Body of pancreas (tissue), 4 donors: Measurements from ENCODE around the gene EXOC3. TPM values are rescaled to one million over a fixed set of nuclear protein-coding genes. Genes with fewer than 3 reads are reported as not detected.

Experiments used
- ATAC-seq: fragments of 150-250 bp; one replicate; pipeline ENCODE4 v1.9.1; 2016
- DNase-seq, 4 donors: peaks; one replicate each; pipeline ENCODE4 v3.0.0-alpha.2; 2019
- H3K27ac ChIP-seq, 4 donors: fragments of 200-600 bp; sonication (generic); 1 replicate in 3 of 4; 2 replicates in 1 of 4; pipeline versions ENCODE4 v1.5.1 to v1.6.1; 2016 to 2019; ENCODE audit warnings: mild to moderate bottlenecking in 1 of 4, mixed read lengths in 1 of 4, moderate library complexity in 1 of 4
- H3K27me3 ChIP-seq, 2 donors: fragments of 200-600 bp; sonication (generic); one replicate each; pipeline ENCODE4 v1.6.0; 2016; ENCODE audit warnings: mild to moderate bottlenecking in 1 of 2
- H3K36me3 ChIP-seq, 2 donors: fragments of 200-600 bp; sonication (generic); replicated peaks in 1 of 2; 2 replicates each; pipeline ENCODE4 v1.5.1; 2016; ENCODE audit warnings: low read depth in 2 of 2; ENCODE audit not compliant: insufficient read depth in 1 of 2
- H3K4me1 ChIP-seq: fragments of 200-600 bp; sonication (generic); one replicate; pipeline ENCODE4 v1.6.0; 2016
- H3K4me3 ChIP-seq, 2 donors: fragments of 200-600 bp; sonication (generic); 1 replicate in 1 of 2; 2 replicates in 1 of 2; pipeline ENCODE4 v1.5.1; 2016 to 2019
- H3K9me3 ChIP-seq, 3 donors: fragments of 200-600 bp; sonication (generic); 1 replicate in 2 of 3; 2 replicates in 1 of 3; pipeline ENCODE4 v1.5.1; 2016
- POLR2A ChIP-seq, 3 donors: fragments of 450-650 bp; IDR thresholded peaks; one replicate each; pipeline ENCODE4 v1.6.1; 2016; ENCODE audit warnings: antibody characterized with exemption in 3 of 3, mild to moderate bottlenecking in 2 of 3
- WGBS, 2 donors: methylation state at CpG; one replicate each; pipeline ENCODE4 v1.1.5; 2017; 5-methylcytosine and 5-hydroxymethylcytosine counted together
- intact Hi-C: fragments of 100-400 bp; cut with DNase I; formaldehyde crosslinking; loops from one replicate; pipeline ENCODE4 v1.15.1; 2023
- total RNA-seq, 2 donors: library from RNA; depleted of rRNA; stranded (reverse); fragments of >200 nt; gene quantifications; one replicate each; pipeline ENCODE4 v1.1.0, GENCODE V29; 2016
- TF ChIP-seq, protein P1 (sequence below), 7 experiments: fragments of 450-650 bp in 4 of 7; fragments of 200-600 bp in 3 of 7; sonication (generic) in 3 of 7; IDR thresholded peaks; one replicate each; pipeline ENCODE4 v1.5.1; 2016 to 2019; ENCODE audit warnings: antibody characterized with exemption in 7 of 7

Gene EXOC3
- total RNA-seq, 2 donors from 2014 or later, result 32.2 to 79.1 TPM

DNA sequence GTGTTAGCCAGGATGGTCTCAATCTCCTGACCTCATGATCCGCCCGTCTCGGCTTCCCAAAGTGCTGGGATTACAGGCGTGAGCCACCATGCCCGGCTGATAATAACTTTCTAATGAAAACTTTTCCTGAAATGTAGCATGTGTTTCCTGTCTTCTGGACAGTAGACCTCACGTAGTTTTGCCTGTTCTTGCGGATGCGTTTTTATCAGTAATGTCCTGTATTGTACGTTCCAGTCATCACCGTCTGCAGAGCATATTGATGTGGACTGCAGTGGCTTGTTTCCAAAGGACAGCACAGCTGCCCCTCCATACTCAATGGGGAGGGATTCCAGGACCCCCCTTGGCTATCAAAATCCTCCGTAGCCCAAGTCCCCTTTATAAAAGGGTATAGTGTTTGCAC lies 12.8 kb downstream of the EXOC3 start:
- Histone ChIP-seq H3K4me3 (no peak overlapping the region), H3K27me3 (no peaks in the 10 kb centered on the region), H3K27ac (no peak overlapping the region), H3K36me3 (peaks cover 0 to 23% of the 10 kb centered on the region in 2 donors), H3K9me3 (peaks cover 0 to 9% (median 0%) of the 10 kb centered on the region in 3 donors), H3K4me1 (peaks cover 11% of the 10 kb centered on the region)
- ATAC-seq, result no peak
- 90 to 91% methylated on average over 11 of the region's 11 CpGs for WGBS, 2 donors
- DNase-seq, result no peak
- intact Hi-C loops, result no loop called here
- TF ChIP-seq, protein P1, sequence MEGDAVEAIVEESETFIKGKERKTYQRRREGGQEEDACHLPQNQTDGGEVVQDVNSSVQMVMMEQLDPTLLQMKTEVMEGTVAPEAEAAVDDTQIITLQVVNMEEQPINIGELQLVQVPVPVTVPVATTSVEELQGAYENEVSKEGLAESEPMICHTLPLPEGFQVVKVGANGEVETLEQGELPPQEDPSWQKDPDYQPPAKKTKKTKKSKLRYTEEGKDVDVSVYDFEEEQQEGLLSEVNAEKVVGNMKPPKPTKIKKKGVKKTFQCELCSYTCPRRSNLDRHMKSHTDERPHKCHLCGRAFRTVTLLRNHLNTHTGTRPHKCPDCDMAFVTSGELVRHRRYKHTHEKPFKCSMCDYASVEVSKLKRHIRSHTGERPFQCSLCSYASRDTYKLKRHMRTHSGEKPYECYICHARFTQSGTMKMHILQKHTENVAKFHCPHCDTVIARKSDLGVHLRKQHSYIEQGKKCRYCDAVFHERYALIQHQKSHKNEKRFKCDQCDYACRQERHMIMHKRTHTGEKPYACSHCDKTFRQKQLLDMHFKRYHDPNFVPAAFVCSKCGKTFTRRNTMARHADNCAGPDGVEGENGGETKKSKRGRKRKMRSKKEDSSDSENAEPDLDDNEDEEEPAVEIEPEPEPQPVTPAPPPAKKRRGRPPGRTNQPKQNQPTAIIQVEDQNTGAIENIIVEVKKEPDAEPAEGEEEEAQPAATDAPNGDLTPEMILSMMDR (IDR thresholded peaks at IDR 0.05), result no peak
- TF ChIP-seq POLR2A (IDR thresholded peaks at IDR 0.05), result no peak

DNA sequence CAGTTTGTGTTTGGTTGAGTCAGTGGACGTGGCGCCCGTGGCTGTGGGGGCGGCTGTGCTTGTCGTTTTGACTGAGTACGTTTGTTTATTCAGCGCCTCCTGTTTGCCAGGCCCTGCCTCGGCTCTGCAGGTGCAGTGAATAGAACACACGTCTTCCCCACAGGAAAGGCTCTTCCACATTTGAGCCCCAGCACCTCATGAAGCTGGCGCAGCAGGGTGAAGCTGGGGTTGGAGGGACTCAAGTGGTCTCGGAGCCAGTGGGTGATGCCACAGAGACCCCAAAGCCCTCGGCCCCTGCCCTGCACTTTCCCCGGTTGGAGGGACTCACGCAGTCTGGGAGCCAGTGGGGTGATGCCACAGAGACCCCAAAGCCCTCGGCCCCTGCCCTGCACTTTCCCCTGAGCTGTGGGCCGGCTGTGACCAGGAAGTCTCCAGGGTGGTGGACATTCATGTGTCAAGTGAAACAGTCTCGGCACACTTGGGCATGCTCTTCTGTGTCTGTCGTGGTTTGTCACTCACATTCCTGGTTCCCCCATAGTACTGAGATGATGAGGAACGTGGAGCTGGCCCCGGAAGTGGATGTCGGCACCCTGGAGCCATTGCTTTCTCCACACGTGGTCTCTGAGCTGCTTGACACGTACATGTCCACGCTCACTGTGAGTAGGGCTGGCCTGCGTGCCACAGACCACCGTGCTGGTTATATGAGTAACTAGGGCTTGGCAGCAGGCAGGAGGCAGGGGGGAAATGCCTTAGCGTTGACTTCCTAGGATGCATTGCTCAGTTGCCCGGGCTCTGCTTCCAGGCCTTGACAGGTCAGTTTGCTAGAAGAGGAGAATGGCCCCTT lies 13.6 kb downstream of the EXOC3 start:
- TF ChIP-seq POLR2A (IDR thresholded peaks at IDR 0.05), result no peak
- TF ChIP-seq, protein P1 (IDR thresholded peaks at IDR 0.05), result no peak
- Histone ChIP-seq H3K9me3 (peaks cover 0 to 6% (median 0%) of the 10 kb centered on the region in 3 donors), H3K36me3 (peaks cover 0 to 21% of the 10 kb centered on the region in 2 donors), H3K27ac (no peak overlapping the region), H3K27me3 (no peaks in the 10 kb centered on the region), H3K4me3 (no peak overlapping the region), H3K4me1 (peaks cover 11% of the 10 kb centered on the region)
- ATAC-seq, result no peak
- intact Hi-C loops, result no loop called here
- peak in 1 of 4 donors; percentile 8 for DNase-seq
- 84 to 89% methylated on average over 21 to 28 of the region's 28 CpGs for WGBS, 2 donors

DNA sequence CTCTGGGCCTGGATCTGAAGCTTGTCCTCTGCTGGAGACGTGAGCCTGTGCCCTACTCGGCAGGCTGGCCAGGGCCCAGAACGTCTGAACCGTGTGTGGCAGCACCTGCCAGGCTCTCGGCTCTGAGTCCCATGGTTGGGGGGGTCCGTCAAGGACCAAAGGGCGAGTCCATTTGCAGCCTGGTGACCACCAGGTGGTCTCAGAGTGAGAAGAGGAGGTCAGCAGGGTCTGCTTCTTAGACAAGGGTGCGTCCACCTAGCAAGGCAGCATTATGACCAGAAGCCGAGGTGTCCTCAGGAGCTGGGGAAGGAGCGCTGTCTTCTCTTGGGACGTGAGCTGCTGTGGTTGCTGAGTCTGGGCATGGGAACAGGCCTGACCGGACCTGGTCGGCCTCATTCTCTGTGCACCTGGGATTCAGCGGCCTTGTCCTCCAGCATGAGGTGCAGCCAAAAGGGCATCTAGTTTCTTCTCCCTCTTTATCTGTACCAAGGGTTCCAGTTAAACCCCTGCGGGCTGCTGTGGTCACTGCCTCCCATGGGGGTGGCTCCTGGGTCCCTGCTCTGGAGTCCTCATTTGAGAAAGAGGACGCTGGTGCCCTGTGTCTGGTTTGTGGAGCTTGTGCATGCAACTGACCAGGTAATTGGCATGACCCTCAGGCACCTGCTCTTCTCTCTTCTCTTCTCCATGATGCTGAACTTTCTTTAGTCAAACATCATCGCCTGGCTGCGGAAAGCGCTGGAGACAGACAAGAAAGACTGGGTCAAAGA lies 14.4 kb downstream of the EXOC3 start:
- H3K27ac ChIP-seq, result no peak overlapping the region
- no peaks in the 10 kb centered on the region for H3K27me3 ChIP-seq
- H3K4me3 ChIP-seq, result no peak overlapping the region
- ATAC-seq (no peak), DNase-seq (peak in 1 of 4 donors; percentile 10)
- no peaks in the 10 kb centered on the region for H3K9me3 ChIP-seq
- peaks cover 0 to 23% of the 10 kb centered on the region in 2 donors for H3K36me3 ChIP-seq
- H3K4me1 ChIP-seq, result peaks cover 11% of the 10 kb centered on the region
- intact Hi-C loops, result no loop called here
- WGBS, 2 donors, result 85% methylated on average over 16 to 19 of the region's 19 CpGs
- TF ChIP-seq, protein P1 (IDR thresholded peaks at IDR 0.05), result no peak
- no peak for TF ChIP-seq POLR2A (IDR thresholded peaks at IDR 0.05)

DNA sequence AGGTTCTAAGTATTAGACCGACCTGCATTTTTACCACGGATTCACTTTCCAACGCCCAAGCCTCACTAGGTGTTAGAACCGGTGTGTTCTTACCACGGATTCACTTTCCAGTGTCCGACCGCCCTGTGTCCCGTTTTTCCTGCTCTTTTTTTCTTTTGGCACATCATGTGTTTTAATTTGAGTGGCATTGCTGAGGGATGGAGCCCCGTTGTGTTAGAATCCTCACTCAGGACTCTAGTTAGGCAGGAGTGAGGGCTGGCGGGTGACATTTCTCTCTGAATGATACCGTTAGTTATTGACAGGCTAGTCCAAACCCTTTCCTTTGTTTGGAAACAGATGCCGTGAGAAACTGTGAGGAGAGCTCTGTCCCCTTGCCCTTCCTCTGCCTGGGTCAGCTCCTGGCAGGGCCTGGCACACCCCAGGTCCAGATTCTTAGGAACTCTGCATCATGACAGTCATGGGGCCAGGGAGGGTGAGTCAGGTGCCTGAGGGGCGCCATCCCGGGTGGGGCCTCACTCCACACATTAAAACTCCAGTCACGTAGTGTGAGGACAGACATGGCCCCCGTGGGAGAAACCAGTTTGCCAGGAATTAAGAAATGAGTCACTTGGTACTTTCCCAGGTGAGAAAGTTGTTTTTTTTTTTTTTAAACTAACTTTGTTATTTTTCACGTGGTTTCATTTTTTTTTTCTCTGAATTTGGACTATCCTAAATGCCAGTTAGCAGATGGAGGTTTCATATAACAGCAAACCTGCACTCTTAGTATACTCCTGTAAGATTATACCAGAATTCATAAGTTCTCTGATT lies 15.8 kb downstream of the EXOC3 start:
- 70% methylated on average over 17 of the region's 17 CpGs for WGBS, 2 donors
- Histone ChIP-seq H3K36me3 (peaks cover 0 to 18% of the 10 kb centered on the region in 2 donors), H3K4me3 (no peak overlapping the region), H3K9me3 (no peaks in the 10 kb centered on the region), H3K27me3 (no peaks in the 10 kb centered on the region), H3K27ac (peak overlapping the region in 3 of 4 donors; percentile 47 to 74 (median 72)), H3K4me1 (peaks cover 11% of the 10 kb centered on the region)
- no peak for TF ChIP-seq POLR2A (IDR thresholded peaks at IDR 0.05)
- TF ChIP-seq, protein P1 (IDR thresholded peaks at IDR 0.05), result no peak
- peak; percentile 86 for ATAC-seq
- peak in 3 of 4 donors; percentile 37 to 58 (median 49) for DNase-seq
- intact Hi-C loops, result no loop called here
